B cell (primary cell): ENCODE results near the gene HMGCL.
"Not testable (repeated sequence)": the region's sequence is repeated elsewhere in the genome, so short reads cannot be mapped to it uniquely, and the experiment has no call there.

Source experiments
- EZH2 ChIP-seq: IDR thresholded peaks from 2 replicates; pipeline ENCODE4 v1.6.1; 2012; ENCODE audit warnings: borderline replicate concordance, low read depth, mild to moderate bottlenecking, moderate library complexity, low read length; ENCODE audit not compliant: insufficient read depth, poor library complexity, severe bottlenecking
- TF ChIP-seq, protein P1 (sequence below): fragments of 200-600 bp; IDR thresholded peaks from one replicate; pipeline ENCODE4 v1.8.0; 2022; ENCODE audit warnings: antibody characterized with exemption, mild to moderate bottlenecking

DNA sequence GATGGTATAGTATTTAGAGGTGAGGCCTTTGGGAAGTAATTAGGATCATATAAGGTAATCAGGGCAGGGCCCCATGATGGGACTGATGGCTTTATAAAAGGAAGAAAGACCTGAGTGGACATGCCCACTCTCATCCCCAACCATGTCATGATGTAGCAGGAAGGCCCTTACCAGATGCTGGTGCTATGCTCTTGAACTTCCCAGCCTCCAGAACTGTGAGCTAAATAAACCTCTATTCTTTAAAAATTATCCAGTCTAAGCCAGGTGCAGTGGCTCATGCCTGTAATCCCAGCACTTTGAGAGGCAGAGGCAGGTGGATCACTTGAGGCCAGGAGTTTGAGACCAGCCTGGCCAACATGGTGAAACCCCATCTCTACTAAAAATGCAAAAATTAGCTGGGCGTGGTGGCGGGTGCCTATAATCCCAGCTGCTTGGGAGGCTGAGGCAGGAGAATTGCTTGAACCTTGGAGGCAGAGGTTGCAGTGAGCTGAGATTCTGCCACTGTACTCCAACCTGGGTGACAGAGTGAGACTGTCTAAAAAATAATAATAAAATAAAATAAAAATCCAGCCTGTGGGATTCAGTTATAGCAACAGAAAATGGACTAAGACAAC, 22.4 kb upstream of the HMGCL start:
- TF ChIP-seq, protein P1, sequence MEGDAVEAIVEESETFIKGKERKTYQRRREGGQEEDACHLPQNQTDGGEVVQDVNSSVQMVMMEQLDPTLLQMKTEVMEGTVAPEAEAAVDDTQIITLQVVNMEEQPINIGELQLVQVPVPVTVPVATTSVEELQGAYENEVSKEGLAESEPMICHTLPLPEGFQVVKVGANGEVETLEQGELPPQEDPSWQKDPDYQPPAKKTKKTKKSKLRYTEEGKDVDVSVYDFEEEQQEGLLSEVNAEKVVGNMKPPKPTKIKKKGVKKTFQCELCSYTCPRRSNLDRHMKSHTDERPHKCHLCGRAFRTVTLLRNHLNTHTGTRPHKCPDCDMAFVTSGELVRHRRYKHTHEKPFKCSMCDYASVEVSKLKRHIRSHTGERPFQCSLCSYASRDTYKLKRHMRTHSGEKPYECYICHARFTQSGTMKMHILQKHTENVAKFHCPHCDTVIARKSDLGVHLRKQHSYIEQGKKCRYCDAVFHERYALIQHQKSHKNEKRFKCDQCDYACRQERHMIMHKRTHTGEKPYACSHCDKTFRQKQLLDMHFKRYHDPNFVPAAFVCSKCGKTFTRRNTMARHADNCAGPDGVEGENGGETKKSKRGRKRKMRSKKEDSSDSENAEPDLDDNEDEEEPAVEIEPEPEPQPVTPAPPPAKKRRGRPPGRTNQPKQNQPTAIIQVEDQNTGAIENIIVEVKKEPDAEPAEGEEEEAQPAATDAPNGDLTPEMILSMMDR: not testable (repeated sequence)
- TF ChIP-seq EZH2: not testable (repeated sequence)
